DOHH2 (cell line): ENCODE results near the gene LY6G5C.

Source experiments
- H3F3A ChIP-seq: fragments of 200-600 bp; sonication (generic), shearing (Covaris generic); 2 replicates; pipeline ENCODE4 v1.6.0; 2016; ENCODE audit warnings: antibody characterized with exemption, mild to moderate bottlenecking; ENCODE audit not compliant: control insufficient read depth, insufficient read depth
- H3K27ac ChIP-seq: fragments of 200-600 bp; sonication (generic); 2 replicates; pipeline ENCODE4 v1.5.1; 2014; ENCODE audit warnings: low read depth, mild to moderate bottlenecking, low read length, moderate library complexity
- H3K27me3 ChIP-seq: fragments of 200-600 bp; sonication (generic); 2 replicates; pipeline ENCODE4 v1.6.1; 2014; ENCODE audit warnings: mild to moderate bottlenecking, low read length, mixed read lengths; ENCODE audit not compliant: control insufficient read depth
- H3K36me3 ChIP-seq: fragments of 200-600 bp; sonication (generic); 2 replicates; pipeline ENCODE4 v1.6.1; 2014; ENCODE audit warnings: mild to moderate bottlenecking, low read length, moderate library complexity, mixed read lengths; ENCODE audit not compliant: control insufficient read depth
- H3K4me1 ChIP-seq: fragments of 200-600 bp; sonication (generic); 2 replicates; pipeline ENCODE4 v1.6.1; 2014; ENCODE audit warnings: mild to moderate bottlenecking, low read length, mixed read lengths; ENCODE audit not compliant: control insufficient read depth
- H3K4me2 ChIP-seq: fragments of 200-600 bp; sonication (generic); 2 replicates; pipeline ENCODE4 v1.6.0; 2014; ENCODE audit warnings: mild to moderate bottlenecking, low read length, moderate library complexity
- H3K4me3 ChIP-seq: fragments of 200-600 bp; sonication (generic); 2 replicates; pipeline ENCODE4 v1.5.1; 2014; ENCODE audit warnings: mild to moderate bottlenecking, low read length, mixed read lengths
- H3K79me2 ChIP-seq: fragments of 200-600 bp; sonication (generic); 2 replicates; pipeline ENCODE4 v1.6.1; 2014; ENCODE audit warnings: mild to moderate bottlenecking, low read length, mixed read lengths; ENCODE audit not compliant: control insufficient read depth
- H3K9me2 ChIP-seq: fragments of 200-600 bp; sonication (generic); replicated peaks from 2 replicates; pipeline ENCODE4 v1.6.1; 2014; ENCODE audit warnings: mild to moderate bottlenecking, low read length, mixed read lengths; ENCODE audit not compliant: control insufficient read depth
- H3K9me3 ChIP-seq: fragments of 200-600 bp; sonication (generic); 2 replicates; pipeline ENCODE4 v1.6.1; 2014; ENCODE audit warnings: antibody characterized with exemption, low read length, mixed read lengths; ENCODE audit not compliant: control insufficient read depth, insufficient read depth
- H4K20me1 ChIP-seq: fragments of 200-600 bp; sonication (generic); 2 replicates; pipeline ENCODE4 v1.6.0; 2014; ENCODE audit warnings: low read depth, mild to moderate bottlenecking, antibody characterized with exemption, low read length, moderate library complexity; ENCODE audit not compliant: control insufficient read depth, insufficient read depth
- EZH2phosphoT487 ChIP-seq: fragments of 200-600 bp; sonication (generic); IDR thresholded peaks from 2 replicates; pipeline ENCODE4 v1.6.1; 2017; ENCODE audit warnings: borderline replicate concordance, mild to moderate bottlenecking, antibody characterized with exemption, low read length, moderate library complexity, mixed read lengths
- TF ChIP-seq, protein P1 (sequence below): fragments of 200-600 bp; sonication (generic); IDR thresholded peaks from one replicate; pipeline ENCODE4 v1.5.1; 2014; ENCODE audit warnings: antibody characterized with exemption, mild to moderate bottlenecking, low read depth, low read length; ENCODE audit not compliant: poor library complexity, severe bottlenecking

The LY6G5C gene

DNA sequence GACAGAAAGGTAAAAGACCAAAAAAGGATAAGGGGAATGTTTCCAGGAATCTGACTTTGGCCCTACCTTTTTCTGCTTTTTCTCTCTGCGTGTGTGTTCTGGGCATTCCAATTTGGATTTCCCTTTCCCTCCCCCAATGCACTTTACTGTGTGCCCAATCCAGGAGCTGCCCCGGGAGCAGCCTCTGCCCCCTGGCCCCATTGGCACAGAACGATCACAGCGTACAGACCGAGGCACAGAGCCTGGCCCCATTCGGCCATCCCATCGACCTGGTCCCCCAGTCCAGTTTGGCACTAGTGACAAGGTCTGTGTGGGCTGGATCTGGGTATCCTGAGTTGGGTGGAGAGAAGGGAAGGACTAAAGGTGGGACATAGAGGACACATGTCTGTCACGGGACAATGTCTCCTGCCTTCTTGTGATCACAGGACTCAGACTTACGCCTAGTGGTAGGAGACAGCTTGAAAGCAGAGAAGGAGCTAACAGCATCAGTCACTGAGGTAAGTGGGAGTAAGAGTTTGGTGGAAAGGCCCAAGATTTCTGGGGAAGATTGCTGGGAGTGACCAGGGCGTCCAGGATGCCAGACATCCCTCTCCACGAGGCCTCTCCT, 45.8 kb downstream of the LY6G5C start:
- no peak overlapping the region for H3K27ac ChIP-seq
- TF ChIP-seq EZH2phosphoT487, result no peak
- TF ChIP-seq, protein P1, sequence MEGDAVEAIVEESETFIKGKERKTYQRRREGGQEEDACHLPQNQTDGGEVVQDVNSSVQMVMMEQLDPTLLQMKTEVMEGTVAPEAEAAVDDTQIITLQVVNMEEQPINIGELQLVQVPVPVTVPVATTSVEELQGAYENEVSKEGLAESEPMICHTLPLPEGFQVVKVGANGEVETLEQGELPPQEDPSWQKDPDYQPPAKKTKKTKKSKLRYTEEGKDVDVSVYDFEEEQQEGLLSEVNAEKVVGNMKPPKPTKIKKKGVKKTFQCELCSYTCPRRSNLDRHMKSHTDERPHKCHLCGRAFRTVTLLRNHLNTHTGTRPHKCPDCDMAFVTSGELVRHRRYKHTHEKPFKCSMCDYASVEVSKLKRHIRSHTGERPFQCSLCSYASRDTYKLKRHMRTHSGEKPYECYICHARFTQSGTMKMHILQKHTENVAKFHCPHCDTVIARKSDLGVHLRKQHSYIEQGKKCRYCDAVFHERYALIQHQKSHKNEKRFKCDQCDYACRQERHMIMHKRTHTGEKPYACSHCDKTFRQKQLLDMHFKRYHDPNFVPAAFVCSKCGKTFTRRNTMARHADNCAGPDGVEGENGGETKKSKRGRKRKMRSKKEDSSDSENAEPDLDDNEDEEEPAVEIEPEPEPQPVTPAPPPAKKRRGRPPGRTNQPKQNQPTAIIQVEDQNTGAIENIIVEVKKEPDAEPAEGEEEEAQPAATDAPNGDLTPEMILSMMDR, result no peak
- H4K20me1 ChIP-seq, result peaks cover 4% of the 10 kb centered on the region; the same call in 1 of the 2 replicates
- H3K9me3 ChIP-seq, result no peaks in the 10 kb centered on the region
- no peaks in the 10 kb centered on the region for H3K9me2 ChIP-seq
- no peak overlapping the region for H3K4me2 ChIP-seq
- peaks cover 56% of the 10 kb centered on the region for H3F3A ChIP-seq
- H3K4me3 ChIP-seq, result no peak overlapping the region
- no peaks in the 10 kb centered on the region for H3K4me1 ChIP-seq
- no peaks in the 10 kb centered on the region for H3K27me3 ChIP-seq
- H3K36me3 ChIP-seq, result peaks cover 97% of the 10 kb centered on the region
- H3K79me2 ChIP-seq, result peaks cover 19% of the 10 kb centered on the region

DNA sequence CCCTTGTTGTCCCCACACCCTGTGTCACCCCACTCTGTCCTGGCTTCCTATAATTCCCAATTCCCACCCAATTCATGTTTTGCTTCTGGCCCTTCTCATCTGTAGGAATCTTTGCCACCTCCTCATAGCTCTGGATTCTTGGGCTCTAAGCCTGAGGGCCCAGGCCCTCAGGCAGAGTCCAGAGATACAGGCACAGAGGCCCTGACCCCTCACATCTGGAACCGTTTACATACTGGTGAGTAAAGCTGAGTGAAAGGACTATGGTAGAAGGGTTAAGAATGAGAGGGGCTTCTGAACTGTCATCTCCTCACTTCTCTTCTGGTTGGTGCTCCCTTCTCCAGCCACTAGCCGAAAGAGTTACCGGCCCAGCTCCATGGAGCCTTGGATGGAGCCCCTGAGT, 46.7 kb downstream of the LY6G5C start:
- no peaks in the 10 kb centered on the region for H3K4me1 ChIP-seq
- no peaks in the 10 kb centered on the region for H3K27me3 ChIP-seq
- peaks cover 48% of the 10 kb centered on the region for H3F3A ChIP-seq
- no peaks in the 10 kb centered on the region for H3K9me2 ChIP-seq
- no peak overlapping the region for H3K4me3 ChIP-seq
- no peaks in the 10 kb centered on the region for H3K9me3 ChIP-seq
- H3K4me2 ChIP-seq, result no peak overlapping the region
- no peak overlapping the region for H3K27ac ChIP-seq
- no peak for TF ChIP-seq EZH2phosphoT487
- TF ChIP-seq, protein P1, result no peak
- peaks cover 20% of the 10 kb centered on the region for H3K79me2 ChIP-seq
- H3K36me3 ChIP-seq, result peaks cover 97% of the 10 kb centered on the region
- peaks cover 4% of the 10 kb centered on the region; the same call in 1 of the 2 replicates for H4K20me1 ChIP-seq

DNA sequence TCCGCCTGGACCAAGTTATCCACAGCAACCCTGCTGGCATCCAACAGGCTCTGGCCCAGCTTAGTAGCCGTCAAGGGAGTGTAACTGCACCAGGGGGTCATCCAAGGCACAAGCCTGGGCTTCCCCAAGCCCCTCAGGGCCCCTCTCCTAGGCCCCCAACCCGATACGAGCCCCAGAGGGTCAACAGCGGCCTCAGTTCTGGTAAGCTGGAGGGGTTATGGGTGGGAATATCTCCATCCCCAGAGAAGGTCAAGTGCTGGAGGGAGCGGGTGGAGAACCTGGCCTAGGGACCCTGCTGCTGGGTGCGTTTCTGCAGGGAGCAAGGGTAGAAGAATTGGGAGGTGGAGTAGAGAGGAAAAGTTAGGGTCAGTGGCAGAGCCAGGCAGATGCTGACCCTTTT, 47.4 kb downstream of the LY6G5C start:
- peaks cover 26% of the 10 kb centered on the region for H3K79me2 ChIP-seq
- H3F3A ChIP-seq, result peaks cover 42% of the 10 kb centered on the region
- H3K27ac ChIP-seq, result no peak overlapping the region

More for the DNA sequence above, 47.4 kb downstream of the LY6G5C start:
- Histone ChIP-seq H3K4me3 (no peak overlapping the region), H3K27me3 (no peaks in the 10 kb centered on the region), H3K9me2 (no peaks in the 10 kb centered on the region), H3K9me3 (no peaks in the 10 kb centered on the region), H4K20me1 (peaks cover 4% of the 10 kb centered on the region; the same call in 1 of the 2 replicates), H3K4me2 (no peak overlapping the region), H3K36me3 (peaks cover 97% of the 10 kb centered on the region), H3K4me1 (no peaks in the 10 kb centered on the region)
- TF ChIP-seq EZH2phosphoT487, result no peak
- TF ChIP-seq, protein P1, result no peak
